Measurements from ENCODE around the gene GPSM3.
"Not testable (repeated sequence)": the region's sequence is repeated elsewhere in the genome, so short reads cannot be mapped to it uniquely, and the experiment has no call there.

GPSM3 gene

DNA sequence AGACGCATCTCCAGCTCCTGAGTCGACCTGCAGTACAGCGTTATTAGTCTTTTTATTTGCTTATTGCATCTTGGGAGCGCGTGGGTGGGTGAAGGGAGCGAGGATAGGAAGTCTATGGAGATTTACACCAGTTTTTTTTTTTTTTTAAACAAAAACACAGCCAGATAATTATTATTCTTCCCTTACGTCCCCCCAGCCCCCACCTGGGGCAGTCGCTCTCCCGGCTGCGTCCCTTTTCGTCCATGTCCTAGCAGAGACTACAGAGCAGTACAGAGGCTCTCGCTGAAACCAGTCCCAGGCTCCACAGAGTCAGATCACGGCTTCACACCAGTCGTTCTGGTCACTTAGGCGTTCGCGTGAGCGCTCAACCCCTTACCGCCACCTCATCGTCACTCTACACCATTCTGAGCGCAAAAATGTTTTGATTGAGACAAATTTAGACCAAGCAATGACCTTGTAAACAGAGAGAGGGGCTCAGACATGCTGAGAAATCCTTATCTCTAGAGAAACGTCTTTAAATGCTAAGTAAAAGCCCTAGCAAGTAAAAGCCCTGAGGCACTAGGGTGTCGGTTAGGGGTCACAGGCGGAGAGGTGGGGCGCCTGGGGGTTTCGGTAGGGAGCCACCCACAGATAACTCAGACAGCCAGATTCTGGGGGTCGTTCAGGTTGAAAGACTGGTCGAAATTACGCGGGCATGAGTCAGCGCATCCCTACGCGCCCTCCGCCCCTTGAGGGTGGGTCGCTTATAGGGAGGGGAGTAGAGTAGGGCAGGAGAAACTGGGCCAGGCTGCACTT lies 39.5 kb downstream of the GPSM3 start:
- in situ Hi-C loops (cut with HindIII; ENCODE audit: low sequenced_read_pairs): no loop called here

DNA sequence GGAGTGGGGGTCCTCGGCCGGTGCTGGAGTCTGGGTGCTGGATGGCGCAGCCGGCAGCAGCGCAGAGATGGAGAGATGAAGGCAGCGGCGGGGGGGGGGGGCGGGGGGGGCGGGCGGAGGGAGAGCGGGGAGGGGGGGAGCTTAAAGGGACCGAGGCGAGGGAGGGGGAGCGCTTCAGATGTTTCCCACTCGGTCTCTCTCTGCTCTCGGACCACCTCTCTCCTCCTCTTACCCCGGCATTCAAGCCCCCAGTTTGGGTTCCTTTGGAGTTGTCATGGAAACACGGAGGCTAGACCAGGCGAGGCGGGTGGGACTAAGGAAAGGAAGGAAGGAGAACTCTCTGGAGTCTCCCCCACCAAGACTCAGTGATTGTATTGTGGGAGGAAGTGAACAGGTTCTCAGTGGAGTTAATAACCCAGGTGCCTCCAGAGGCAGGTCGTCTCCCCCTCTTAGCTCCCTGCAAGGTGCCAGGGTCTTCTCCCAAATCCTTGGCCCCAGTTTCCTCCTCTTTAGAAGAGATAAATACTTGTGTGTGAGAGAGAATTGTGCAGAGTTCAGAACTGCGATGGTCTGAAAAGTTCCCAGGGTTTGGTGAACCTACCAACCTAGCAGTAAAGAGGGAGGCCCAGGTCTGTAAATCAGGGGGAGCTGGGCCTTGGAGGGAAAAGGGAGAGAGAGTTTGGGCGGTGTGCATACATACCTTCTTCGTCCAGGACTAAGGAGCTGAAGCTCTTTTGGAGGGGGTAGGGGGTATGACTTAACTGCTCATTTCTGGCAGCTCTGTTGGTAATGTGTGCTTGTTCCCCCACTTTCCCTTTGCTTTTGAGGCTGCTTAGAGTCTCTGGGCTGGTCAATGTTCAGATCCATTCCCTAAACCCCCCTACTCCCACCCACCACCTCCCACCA lies 40.3 kb downstream of the GPSM3 start, which contains the start of gene PRRT1:
TSS of gene PRRT1 (minus strand) at position 77 of the 906 bp plus-strand sequence. CDS start 112 bp downstream, outside the sequence.
- in situ Hi-C loops (cut with HindIII; ENCODE audit: low sequenced_read_pairs): no loop called here

DNA sequence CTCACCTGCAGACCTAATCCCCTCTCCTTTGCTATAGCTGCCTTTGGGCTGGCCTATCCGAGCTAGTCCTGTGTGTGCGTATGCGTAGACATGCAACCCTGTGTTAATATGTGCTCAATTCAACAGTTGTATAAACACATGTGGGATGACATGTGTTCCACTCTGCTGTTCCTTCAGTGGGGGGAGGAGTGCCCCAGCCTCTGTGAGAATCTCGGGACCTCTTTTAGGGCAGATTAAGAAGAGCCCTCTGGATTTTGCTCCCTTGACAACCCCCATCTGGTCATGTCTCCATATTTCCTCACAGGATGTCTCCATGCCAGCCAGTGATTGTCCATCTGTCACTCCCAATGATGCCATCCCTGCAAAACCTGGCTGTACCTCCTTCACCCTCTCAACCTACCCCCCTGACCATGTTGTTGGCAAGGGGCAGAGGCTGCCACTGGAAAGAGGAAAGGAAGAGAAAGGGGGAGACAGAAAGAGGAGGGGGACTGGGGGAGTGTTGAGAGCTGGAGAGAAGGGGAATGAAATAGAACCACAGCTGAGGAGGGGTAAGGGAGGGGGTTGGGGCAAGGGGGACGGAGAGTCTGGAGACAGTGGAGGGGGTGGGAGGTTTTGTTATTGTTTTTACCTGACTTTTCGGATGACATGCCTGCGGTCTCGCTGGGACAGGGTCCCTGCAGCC lies 41.1 kb downstream of the GPSM3 start:
- in situ Hi-C loops (cut with HindIII; ENCODE audit: low sequenced_read_pairs): no loop called here

DNA sequence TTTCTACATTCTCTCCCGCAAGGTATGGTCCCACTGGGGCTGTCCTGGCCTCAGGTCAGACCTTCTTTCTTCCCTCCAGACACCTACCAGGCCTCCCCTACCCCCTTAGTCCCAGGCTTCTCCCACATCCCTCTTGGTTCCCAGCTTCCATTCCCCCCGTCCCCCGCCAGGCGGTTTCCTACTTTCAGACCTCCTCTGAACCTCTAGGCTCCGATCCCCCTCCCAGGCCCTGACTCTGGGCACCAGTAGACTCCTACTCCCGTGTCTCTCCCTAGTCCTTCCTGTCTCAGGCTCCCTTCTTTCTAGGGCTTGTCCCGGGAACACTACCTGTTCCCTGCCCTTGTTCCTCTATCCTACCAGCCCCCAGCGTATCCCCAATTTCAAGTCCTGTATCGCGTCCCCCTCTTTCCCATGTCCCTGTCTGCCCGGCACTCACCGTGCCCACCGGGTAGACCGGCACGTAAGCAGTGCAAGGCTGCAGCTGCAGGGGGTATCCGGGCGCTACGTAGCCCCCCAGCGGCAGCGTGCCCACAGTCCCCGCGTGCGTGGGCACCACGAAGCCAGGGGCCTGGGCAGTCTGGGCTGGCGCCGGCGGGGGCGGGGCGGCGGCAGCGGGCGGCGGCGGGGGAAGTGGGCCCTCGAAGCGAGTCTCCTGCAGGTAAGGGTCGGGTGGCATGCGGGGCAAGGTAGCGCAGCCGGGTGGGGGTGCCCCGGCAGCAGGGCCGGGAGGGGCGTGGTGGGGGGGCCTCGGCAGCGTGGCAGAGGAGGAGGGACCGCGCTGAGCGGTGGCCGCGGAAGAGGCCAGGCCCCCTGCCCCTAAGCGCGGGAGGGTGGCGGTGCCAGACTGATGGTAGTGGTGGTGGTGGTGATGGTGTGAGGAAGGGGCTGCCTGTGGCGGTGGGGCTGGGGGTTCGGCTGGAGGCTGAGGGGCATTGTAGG lies 42.2 kb downstream of the GPSM3 start:
- in situ Hi-C loops (cut with HindIII; ENCODE audit: low sequenced_read_pairs): no loop called here

DNA sequence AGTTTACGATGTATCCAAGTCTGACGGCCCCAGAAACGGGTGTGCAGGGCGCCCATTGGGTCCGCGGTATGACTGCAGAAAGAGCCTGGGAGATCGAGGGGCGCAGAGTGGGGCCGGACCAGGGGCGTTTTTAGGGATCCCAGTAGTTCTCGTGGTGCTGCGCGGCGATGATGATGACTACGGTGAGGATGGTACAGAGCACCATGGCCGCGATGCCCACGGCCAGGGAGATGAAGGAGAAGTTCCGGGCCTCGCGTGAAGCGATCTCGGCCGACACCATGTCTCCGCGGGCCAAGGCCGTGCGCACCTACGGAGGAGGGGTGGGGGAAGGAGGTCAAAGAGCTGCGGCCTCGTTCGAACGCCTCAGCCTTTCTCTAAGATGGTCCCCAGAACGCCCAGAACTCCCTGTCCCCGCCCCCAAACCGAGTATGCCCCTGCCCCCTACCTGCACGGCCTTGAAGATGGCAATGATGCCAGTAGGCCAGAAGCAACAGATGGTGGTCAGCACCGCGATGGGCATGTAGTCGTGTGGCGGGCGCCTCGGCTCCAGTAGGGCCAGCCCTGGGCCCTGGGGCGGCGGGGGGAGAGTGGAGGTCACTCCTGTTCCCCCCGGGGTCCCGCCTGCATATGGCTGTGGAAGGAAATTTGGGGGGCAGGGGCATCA lies 43.2 kb downstream of the GPSM3 start:
- in situ Hi-C loops (cut with HindIII; ENCODE audit: low sequenced_read_pairs): no loop called here

DNA sequence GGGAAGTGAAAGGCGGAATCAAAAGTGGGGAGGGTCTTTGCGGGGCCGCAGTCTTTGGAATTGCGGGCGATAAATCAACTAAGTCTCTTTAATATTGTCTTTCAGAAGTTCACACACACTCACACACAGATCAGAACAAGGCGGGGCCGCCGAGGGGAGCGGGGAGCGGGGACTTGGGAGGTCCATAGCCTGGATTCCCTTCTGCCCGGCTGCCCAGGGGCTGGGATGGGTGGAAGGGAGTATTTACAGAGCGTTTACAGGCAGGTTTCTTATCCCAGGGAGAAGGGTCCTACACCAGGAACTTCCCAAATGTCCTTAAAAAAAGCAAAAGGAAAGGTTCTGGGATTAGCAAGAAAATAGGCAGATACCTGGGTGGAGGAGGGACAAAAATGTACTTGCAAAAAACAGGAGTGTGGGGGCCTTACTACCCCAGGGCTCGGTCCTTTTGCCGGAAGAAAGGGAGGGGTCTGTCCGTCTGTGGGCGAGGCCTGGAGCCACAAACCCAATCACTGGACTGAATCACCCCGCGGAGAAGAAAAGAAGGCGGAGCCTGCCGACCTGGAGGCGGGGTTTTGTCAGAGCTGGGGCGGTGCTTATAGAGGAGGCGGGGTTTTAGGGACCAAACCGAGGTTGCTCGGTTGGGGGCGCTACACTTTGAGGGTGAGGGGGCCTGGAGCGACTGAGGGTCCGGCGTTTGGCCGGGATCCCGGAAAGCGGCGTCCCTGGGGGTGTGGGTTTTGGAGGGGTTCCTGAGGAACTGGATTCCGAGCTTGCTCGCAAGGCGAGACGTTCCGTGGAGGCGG lies 44.0 kb downstream of the GPSM3 start:
- in situ Hi-C loops (cut with HindIII; ENCODE audit: low sequenced_read_pairs): no loop called here

DNA sequence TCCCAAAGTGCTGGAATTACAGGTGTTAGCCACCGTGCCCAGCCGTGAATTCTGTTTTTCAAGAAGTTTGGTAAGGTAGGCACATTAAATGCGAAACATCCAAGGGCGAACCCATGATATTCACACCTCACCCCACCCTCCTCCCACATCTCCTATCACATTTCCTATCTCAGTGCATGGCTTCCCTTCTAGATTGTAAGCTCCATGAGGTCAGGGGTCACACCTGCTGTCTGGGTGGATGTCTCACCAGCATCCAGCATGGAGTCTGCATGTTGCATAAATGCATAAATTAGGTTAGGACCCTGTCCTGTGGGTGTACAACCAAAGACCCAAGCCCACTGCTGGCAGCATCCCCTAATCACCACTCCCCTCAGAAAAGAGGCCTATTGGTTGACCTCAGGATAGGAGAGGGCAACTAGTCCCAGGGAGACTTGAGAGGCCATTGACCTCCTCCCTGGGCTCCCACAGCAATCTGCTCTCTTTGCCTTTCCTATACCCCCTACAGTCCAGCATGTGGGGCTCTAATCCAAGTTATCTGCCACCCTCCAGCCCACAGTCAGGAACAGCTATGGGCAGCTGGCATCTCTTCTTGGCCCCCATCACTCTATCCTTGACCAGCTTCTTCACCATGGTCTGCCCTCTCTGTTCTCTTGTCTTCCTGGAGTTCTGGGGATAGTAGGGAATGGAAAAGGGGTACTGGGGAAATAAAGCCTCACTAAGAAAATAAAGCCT lies 44.9 kb downstream of the GPSM3 start:
- in situ Hi-C loops (cut with HindIII; ENCODE audit: low sequenced_read_pairs): no loop called here

DNA sequence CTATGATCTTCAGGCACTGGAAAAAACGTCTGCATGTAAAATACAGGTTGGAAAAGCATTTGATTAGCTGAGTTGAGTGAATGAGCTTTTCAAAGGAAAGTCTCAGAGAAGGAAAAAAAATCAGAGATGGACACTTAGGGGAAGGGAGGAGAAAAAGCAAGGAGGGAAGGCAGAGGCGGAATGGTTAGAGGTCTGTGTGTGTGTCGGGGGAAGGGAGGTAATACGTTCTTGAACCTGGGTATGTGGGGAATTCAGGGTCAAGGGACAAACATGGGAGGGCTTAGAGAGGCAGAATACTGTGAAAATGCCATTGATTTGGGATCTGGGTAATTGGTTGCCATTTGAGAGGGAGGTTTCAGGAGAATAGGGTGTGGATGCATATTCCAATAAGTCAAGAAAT lies 45.8 kb downstream of the GPSM3 start:
- in situ Hi-C loops (cut with HindIII; ENCODE audit: low sequenced_read_pairs): no loop called here

DNA sequence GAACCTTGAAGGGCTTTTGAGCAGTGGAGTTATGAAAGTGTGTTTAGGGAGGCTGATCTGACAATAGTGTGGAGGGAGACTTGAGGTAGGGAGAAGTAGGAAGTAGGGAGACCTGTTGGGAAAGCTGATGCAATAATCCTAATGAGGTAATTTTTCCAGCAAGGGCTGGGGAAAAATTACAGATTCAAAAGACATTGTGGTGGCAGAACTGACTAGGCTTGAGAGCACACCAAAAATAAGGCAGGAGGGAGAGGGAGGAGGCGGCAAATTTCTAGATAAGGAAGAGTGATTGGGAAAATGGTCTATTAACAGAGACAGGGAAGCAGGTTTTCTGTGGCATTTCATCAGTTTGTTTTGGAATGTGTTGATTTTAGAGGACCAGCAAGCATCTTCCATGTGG lies 46.2 kb downstream of the GPSM3 start:
- in situ Hi-C loops (cut with HindIII; ENCODE audit: low sequenced_read_pairs): no loop called here

DNA sequence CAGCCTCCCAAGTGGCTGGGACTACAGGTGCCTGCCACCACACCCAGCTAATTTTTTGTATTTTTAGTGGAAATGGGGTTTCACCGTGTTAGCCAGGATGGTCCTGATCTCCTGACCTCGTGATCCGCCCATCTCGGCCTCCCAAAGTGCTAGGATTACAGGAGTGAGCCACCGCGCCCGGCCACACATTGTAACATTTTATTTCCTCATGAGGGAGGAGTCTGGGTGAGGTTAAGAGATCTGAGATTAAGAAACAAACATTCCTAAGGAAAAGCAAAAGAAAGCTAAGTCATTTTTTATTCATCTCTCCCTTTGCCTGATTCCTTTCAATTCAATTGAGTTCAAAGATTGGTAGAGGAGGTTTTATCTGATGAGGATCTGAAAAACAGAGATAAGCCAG lies 48.2 kb downstream of the GPSM3 start:
- in situ Hi-C loops (cut with HindIII; ENCODE audit: low sequenced_read_pairs): not testable (repeated sequence)

Measured in endothelial cell of hepatic sinusoid (primary cell).